Ishikawa (cell line): ENCODE data around the gene ADCY7.

Experiments used
- CEBPB ChIP-seq: IDR thresholded peaks from 2 replicates; pipeline ENCODE4 v1.6.1; 2012
- CREB1 ChIP-seq: IDR thresholded peaks from 2 replicates; pipeline ENCODE4 v1.6.1; 2012; ENCODE audit warnings: low read depth
- EGR1 ChIP-seq: IDR thresholded peaks from 2 replicates; pipeline ENCODE4 v1.6.1; 2012
- EP300 ChIP-seq: IDR thresholded peaks from 2 replicates; pipeline ENCODE4 v1.6.1; 2012; ENCODE audit warnings: borderline replicate concordance
- FOXM1 ChIP-seq: IDR thresholded peaks from 2 replicates; pipeline ENCODE4 v1.6.1; 2012; ENCODE audit warnings: low read depth, borderline replicate concordance
- NFIC ChIP-seq: IDR thresholded peaks from 2 replicates; pipeline ENCODE4 v1.6.1; 2012
- RAD21 ChIP-seq: IDR thresholded peaks from 2 replicates; pipeline ENCODE4 v1.6.1; 2012; ENCODE audit warnings: low read depth
- TAF1 ChIP-seq: IDR thresholded peaks from 2 replicates; pipeline ENCODE4 v1.6.1; 2012; ENCODE audit warnings: low read depth, mild to moderate bottlenecking
- TCF12 ChIP-seq: IDR thresholded peaks from 2 replicates; pipeline ENCODE4 v1.6.1; 2012; ENCODE audit warnings: low read depth
- TEAD4 ChIP-seq: IDR thresholded peaks from 2 replicates; pipeline ENCODE4 v1.6.1; 2012
- YY1 ChIP-seq: IDR thresholded peaks from 2 replicates; pipeline ENCODE4 v1.6.1; 2012; ENCODE audit warnings: low read depth
- ZBTB7A ChIP-seq: IDR thresholded peaks from 2 replicates; pipeline ENCODE4 v1.6.1; 2012; ENCODE audit warnings: low read depth
- TF ChIP-seq, protein P1 (sequence below): IDR thresholded peaks from 2 replicates; pipeline ENCODE4 v1.6.1; 2012
- TF ChIP-seq, protein P2 (sequence below): IDR thresholded peaks from 2 replicates; pipeline ENCODE4 v1.6.1; 2012; ENCODE audit warnings: low read depth, mild to moderate bottlenecking
- TF ChIP-seq, protein P3 (sequence below): IDR thresholded peaks from 2 replicates; pipeline ENCODE4 v1.6.1; 2012

The ADCY7 gene

DNA sequence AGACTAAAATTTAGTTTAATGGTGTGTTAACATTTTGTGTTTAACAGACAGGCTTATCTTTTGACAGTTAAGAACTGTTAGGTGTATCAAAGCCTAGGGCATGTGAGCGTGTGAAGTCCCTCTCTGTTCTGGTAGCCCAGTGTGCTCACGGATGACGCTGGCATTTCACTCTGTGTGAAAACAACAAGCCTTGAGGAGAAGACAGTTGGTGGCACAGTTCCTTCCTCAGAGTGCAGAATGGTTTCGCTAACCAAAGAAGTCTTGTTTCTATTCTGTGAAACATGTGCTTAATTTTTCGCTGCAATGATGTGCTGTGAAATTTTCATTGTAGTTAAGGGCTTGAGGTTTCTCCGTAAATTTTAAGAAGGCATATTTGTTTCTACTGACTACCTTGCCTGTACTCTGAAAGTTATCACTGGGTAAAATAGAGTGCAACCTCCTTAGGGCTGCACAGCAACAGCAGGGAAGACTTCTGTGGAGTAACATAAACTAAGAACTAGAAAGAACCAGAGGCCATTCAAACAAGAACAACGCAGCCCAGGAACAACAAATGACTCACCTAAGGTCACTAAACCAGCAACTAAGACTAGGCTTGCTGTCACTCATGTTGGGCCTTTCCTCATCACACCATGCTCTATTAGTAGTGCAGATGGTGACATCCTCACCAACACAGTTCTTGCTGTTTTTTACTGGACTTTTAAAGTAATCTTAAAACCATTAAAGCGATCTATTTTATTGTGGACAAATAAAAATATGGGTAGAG, 69.0 kb downstream of the ADCY7 start:
- TF ChIP-seq TEAD4 (no peak), CEBPB (no peak), EGR1 (no peak), NFIC (no peak), ZBTB7A (no peak), TAF1 (no peak)

DNA sequence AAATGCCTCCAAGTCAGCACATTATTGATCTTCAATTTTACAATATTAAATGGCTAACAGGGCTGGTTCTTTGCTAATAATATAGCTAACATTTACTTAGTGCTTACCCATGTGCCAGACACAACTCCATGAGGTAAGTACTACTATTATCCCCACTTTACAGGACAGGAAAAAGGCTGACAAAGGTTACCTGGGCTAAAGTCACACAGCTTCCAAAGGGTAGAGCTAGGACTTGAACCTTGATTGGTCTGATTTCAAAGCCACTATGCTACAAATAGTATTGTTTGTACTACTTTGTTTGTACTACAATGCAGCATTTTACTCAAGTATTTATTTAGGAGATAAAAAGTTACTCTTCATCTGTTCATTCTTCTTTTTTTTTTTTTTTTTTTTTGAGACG, 70.5 kb downstream of the ADCY7 start:
- no peak for TF ChIP-seq ZBTB7A
- no peak for TF ChIP-seq TCF12
- TF ChIP-seq, protein P1, sequence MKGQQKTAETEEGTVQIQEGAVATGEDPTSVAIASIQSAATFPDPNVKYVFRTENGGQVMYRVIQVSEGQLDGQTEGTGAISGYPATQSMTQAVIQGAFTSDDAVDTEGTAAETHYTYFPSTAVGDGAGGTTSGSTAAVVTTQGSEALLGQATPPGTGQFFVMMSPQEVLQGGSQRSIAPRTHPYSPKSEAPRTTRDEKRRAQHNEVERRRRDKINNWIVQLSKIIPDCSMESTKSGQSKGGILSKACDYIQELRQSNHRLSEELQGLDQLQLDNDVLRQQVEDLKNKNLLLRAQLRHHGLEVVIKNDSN: no peak
- TF ChIP-seq TEAD4: no peak
- TF ChIP-seq, protein P2, sequence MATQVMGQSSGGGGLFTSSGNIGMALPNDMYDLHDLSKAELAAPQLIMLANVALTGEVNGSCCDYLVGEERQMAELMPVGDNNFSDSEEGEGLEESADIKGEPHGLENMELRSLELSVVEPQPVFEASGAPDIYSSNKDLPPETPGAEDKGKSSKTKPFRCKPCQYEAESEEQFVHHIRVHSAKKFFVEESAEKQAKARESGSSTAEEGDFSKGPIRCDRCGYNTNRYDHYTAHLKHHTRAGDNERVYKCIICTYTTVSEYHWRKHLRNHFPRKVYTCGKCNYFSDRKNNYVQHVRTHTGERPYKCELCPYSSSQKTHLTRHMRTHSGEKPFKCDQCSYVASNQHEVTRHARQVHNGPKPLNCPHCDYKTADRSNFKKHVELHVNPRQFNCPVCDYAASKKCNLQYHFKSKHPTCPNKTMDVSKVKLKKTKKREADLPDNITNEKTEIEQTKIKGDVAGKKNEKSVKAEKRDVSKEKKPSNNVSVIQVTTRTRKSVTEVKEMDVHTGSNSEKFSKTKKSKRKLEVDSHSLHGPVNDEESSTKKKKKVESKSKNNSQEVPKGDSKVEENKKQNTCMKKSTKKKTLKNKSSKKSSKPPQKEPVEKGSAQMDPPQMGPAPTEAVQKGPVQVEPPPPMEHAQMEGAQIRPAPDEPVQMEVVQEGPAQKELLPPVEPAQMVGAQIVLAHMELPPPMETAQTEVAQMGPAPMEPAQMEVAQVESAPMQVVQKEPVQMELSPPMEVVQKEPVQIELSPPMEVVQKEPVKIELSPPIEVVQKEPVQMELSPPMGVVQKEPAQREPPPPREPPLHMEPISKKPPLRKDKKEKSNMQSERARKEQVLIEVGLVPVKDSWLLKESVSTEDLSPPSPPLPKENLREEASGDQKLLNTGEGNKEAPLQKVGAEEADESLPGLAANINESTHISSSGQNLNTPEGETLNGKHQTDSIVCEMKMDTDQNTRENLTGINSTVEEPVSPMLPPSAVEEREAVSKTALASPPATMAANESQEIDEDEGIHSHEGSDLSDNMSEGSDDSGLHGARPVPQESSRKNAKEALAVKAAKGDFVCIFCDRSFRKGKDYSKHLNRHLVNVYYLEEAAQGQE: no peak
- TF ChIP-seq NFIC: no peak
- no peak for TF ChIP-seq EP300
- TF ChIP-seq CEBPB: no peak
- TF ChIP-seq CREB1: no peak
- TF ChIP-seq, protein P3, sequence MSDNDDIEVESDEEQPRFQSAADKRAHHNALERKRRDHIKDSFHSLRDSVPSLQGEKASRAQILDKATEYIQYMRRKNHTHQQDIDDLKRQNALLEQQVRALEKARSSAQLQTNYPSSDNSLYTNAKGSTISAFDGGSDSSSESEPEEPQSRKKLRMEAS: no peak
- TF ChIP-seq YY1: no peak
- no peak for TF ChIP-seq EGR1
- no peak for TF ChIP-seq TAF1
- TF ChIP-seq RAD21: no peak
- TF ChIP-seq FOXM1: no peak

DNA sequence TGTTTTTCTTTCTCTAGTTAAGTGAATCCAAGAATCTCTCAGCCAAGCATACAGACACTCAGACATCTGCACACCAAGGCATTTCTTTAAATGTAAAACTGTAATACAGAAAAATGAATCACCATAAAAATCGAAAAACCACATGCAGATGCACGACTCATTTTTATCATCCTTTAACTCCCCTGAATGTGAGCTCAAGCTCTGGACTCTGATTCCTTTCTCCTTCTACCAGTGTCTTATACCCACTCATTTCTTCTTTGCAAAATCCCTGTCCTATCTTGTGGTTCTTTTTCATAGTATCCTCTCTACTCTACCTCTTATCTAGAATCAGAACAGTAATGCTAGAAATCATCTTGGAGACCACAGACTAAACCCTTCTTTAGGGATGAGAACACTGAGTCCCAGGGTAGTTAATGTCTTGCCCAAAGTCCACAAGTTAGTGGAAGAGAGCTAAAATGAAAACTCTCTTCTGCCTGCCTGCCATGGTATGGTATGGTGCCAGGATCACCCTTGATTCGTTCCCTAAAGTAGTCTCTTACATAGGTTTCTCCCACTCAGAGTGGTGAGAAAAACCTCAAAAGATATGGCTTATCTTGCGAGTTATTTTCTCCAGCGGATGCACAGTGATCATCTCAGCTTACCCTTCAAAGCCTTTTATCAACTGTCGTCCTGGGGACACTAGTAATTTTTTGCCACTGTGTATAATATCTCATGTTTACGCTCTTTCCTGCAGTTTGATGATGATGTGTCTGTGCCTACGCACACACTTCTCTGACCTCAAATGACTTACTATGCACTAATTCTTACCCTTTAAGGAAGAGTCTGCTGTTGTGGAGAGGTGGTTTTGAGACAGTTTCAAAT, 72.2 kb downstream of the ADCY7 start:
- TF ChIP-seq EP300 (no peak), ZBTB7A (no peak), EGR1 (no peak)
- TF ChIP-seq, protein P3: no peak

DNA sequence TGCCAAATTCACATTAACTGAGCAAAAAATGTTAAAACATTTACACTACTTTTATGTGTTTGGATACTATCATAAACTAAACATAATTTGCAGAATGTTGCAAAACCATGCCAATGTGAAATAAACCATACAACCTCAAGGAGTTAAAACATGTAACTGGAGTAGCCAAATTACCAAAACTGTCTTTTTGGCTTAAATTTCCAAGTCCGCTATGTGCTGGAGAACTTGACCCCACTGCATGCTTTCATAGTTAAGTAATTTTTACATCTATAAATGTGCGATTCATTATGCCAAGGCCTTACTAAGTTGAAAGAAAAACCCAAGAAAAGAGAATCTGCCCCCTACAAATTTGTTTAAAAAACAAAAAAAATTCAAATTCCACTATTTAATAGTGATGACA, 74.2 kb downstream of the ADCY7 start:
- TF ChIP-seq, protein P2: no peak
- TF ChIP-seq RAD21: no peak
- no peak for TF ChIP-seq CREB1
- TF ChIP-seq TAF1: no peak
- TF ChIP-seq, protein P1: no peak
- no peak for TF ChIP-seq TCF12
- TF ChIP-seq CEBPB: no peak
- TF ChIP-seq ZBTB7A: no peak
- TF ChIP-seq EGR1: no peak

DNA sequence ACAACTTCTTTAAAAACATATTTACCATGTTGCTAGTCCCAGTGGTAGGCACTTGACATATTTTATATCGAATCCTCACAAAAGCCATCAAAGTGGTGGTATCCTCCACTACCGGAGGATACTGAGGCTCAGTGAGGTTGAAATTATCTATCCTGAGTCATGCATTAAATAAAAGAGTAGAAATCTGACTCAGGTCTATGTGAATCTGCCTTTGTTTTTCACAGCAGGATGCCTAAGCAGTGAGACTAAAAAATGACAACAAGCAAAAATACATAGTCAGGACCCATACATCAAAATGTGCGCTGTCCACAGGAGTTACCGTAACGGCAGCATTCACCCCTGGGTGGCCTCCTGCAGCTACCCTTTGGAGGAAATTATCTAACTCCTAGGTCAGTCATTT, 84.8 kb downstream of the ADCY7 start:
- TF ChIP-seq, protein P2: no peak
- TF ChIP-seq, protein P3: no peak
- TF ChIP-seq NFIC: no peak
- no peak for TF ChIP-seq TCF12
- TF ChIP-seq TEAD4: no peak
- no peak for TF ChIP-seq ZBTB7A
- TF ChIP-seq CREB1: no peak
- no peak for TF ChIP-seq EP300
- TF ChIP-seq CEBPB: no peak
- TF ChIP-seq YY1: no peak
- TF ChIP-seq FOXM1: no peak
- TF ChIP-seq, protein P1: no peak
- TF ChIP-seq RAD21: no peak
- TF ChIP-seq EGR1: no peak
- TF ChIP-seq TAF1: no peak
